ENCODE results near the gene DCUN1D3.

DCUN1D3 gene

DNA sequence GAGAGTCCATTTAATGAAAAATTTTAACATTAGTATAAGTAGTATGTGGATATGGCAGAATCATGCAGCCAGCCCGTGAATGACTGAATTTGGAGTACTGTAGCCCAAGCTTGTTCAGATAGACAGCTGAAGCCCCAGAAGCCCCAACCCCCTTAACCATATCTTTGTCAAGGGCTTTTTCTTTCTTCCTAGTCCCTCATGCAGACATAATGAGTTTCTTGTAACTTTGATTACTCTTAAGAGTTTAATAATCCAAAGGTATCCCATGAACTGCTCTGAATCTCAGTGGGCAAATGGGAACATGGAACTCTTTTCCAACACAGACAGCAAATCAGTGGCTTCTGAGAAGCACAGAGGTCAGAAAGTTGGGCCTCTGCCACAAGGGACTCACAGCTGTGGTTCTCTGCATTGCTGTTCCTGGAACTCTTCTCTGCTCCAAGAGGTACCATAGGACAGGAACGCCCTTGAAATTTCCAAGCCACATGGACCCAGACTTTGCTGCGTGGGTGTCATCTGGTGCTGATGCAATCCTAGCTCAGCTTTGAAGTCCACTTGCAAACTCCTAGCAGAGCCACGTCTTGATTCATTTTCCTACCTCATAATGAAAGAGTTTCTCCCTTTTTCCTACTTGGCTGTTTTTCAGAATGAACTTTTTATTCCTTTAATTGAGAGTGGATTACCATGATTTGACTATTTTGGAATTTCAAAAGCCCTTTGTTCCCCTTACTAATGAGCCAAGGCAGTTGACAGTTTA is 18.5 kb upstream of the DCUN1D3 start:
- Histone ChIP-seq H3K36me3 (ENCODE audit: control insufficient read depth, insufficient read depth, low read length) (peaks cover 19% of the 10 kb centered on the region), H3K4me1 (ENCODE audit: control insufficient read depth, insufficient read depth, low read length, poor library complexity, severe bottlenecking) (no peaks in the 10 kb centered on the region), H3K9me3 (ENCODE audit: control insufficient read depth, low read length) (no peaks in the 10 kb centered on the region), H3K4me3 (ENCODE audit: extremely low read depth, insufficient read depth, low read length, poor library complexity, severe bottlenecking) (no peak overlapping the region), H3K27ac (ENCODE audit: low read depth, low read length, severe bottlenecking) (no peak overlapping the region)
- WGBS, 2 experiments (ENCODE audit: insufficient coverage in 2 of 2), result 83 to 94% methylated on average over 2 of the region's 4 CpGs

DNA sequence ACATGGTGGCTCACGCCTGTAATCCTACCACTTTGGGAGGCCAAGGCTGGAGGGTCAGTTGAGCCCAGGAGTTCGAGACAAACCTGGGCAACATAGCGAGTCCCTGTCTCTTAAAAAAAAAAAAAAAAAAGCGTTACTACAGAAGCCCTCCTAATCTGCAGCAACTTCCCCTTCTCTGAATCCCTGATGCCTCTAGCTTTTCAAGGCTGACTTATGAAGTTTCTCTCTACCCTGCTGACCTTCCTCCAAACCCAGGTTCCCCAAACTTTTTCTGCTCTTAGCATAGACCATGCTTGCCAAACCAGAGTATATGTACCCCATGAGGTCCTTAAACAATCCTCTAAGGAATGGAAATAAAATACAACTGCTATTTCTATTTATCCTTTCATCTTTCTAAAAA is 16.8 kb upstream of the DCUN1D3 start:
- Histone ChIP-seq H3K4me1 (ENCODE audit: control insufficient read depth, insufficient read depth, low read length, poor library complexity, severe bottlenecking) (peaks cover 4% of the 10 kb centered on the region), H3K4me3 (ENCODE audit: extremely low read depth, insufficient read depth, low read length, poor library complexity, severe bottlenecking) (no peak overlapping the region), H3K27ac (ENCODE audit: low read depth, low read length, severe bottlenecking) (no peak overlapping the region), H3K36me3 (ENCODE audit: control insufficient read depth, insufficient read depth, low read length) (peaks cover 19% of the 10 kb centered on the region), H3K9me3 (ENCODE audit: control insufficient read depth, low read length) (no peaks in the 10 kb centered on the region)
- WGBS, 2 experiments (ENCODE audit: insufficient coverage in 2 of 2), result 76 to 95% methylated on average over 2 to 3 of the region's 4 CpGs

DNA sequence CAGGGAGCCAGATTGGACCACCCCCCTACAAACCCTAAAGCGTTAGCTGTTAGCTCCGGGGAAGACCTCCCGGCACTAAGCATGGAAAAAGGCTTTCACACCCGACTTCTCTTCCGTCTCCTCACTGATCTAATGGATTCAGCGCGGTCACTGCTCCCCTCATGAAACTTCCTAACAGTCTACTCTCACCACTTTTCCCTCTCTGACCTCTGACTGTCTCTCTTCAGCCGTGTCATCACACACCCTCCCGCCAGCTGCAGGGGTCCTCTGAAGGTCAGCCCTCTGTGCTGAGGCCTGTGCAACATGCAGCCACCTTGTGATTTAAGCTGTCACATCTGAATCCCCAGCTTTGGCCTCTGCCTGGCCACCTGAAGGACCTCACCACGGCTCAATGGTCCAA is 16.1 kb upstream of the DCUN1D3 start:
- WGBS, 2 experiments (ENCODE audit: insufficient coverage in 2 of 2), result 93 to 97% methylated on average over 10 of the region's 10 CpGs
- Histone ChIP-seq H3K27ac (ENCODE audit: low read depth, low read length, severe bottlenecking) (no peak overlapping the region), H3K4me1 (ENCODE audit: control insufficient read depth, insufficient read depth, low read length, poor library complexity, severe bottlenecking) (peaks cover 9% of the 10 kb centered on the region), H3K9me3 (ENCODE audit: control insufficient read depth, low read length) (no peaks in the 10 kb centered on the region), H3K36me3 (ENCODE audit: control insufficient read depth, insufficient read depth, low read length) (peaks cover 19% of the 10 kb centered on the region), H3K4me3 (ENCODE audit: extremely low read depth, insufficient read depth, low read length, poor library complexity, severe bottlenecking) (no peak overlapping the region)

DNA sequence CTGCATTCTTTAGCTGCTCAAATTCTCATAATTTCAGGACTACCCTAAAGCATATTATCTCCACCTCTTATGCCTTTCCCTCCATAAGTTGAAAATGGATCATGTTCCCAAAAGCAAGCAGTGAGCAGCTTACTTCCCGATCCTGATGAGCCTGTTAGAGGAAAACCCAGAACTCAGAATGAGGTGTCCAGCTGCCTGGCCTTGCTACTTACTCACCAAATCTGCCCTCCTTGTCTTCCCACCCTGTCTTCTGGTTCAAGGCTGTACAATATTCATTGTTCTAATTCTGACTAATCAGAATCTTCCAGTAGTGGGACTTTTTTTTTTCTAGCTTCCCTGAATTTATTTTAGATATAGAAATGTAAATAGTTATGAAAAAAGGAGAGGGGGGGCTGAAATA is 11.2 kb upstream of the DCUN1D3 start:
- H3K27ac ChIP-seq (ENCODE audit: low read depth, low read length, severe bottlenecking), result peak overlapping the region; percentile 64

DNA sequence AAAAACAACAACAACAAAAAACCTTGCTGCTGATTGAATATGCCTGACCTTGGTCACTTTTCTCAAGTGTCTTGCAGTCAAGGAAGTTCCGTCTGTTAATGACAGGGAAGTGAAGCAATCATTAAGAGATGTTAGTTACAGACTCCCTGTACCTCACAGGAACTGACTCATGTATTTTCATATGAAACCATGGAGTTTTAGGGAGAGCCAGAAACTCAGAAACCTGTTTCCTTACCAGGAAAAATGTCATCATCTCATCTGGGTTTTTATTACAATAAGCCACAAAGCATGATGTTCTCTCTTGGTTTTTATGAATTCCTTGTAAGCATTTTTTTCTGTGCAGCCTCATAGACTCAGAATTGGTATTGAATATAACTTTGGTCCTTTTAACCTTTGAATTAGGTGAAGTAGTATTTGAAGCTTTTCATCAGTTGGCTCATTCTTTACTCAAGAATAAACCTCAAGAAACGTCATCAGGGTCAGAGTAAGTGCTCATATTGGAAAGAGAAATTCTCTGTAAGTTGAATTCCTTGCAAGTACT is 10.7 kb upstream of the DCUN1D3 start:
- 80% methylated on average over 2 of the region's 2 CpGs; no CpG with 5 or more reads in 1 of the 2 experiments for WGBS, 2 experiments (ENCODE audit: insufficient coverage in 2 of 2)

More for the DNA sequence above, 11.2 kb upstream of the DCUN1D3 start:
- peaks cover 8% of the 10 kb centered on the region for H3K36me3 ChIP-seq (ENCODE audit: control insufficient read depth, insufficient read depth, low read length)
- peaks cover 21% of the 10 kb centered on the region for H3K4me1 ChIP-seq (ENCODE audit: control insufficient read depth, insufficient read depth, low read length, poor library complexity, severe bottlenecking)
- no peak overlapping the region for H3K4me3 ChIP-seq (ENCODE audit: extremely low read depth, insufficient read depth, low read length, poor library complexity, severe bottlenecking)
- no peaks in the 10 kb centered on the region for H3K9me3 ChIP-seq (ENCODE audit: control insufficient read depth, low read length)
- WGBS, 2 experiments (ENCODE audit: insufficient coverage in 2 of 2), result 89 to 100% methylated on average over 1 of the region's 1 CpG

GRCh38 chr16:20906341-20907255 is 6.4 kb upstream of the DCUN1D3 start:
- peak overlapping the region; percentile 75 for H3K27ac ChIP-seq (ENCODE audit: low read depth, low read length, severe bottlenecking)
- WGBS, 2 experiments (ENCODE audit: insufficient coverage in 2 of 2), result 100% methylated on average over 1 to 3 of the region's 4 CpGs
- no peak overlapping the region for H3K4me3 ChIP-seq (ENCODE audit: extremely low read depth, insufficient read depth, low read length, poor library complexity, severe bottlenecking)
- peaks cover 12% of the 10 kb centered on the region for H3K36me3 ChIP-seq (ENCODE audit: control insufficient read depth, insufficient read depth, low read length)
- H3K9me3 ChIP-seq (ENCODE audit: control insufficient read depth, low read length), result no peaks in the 10 kb centered on the region
- H3K4me1 ChIP-seq (ENCODE audit: control insufficient read depth, insufficient read depth, low read length, poor library complexity, severe bottlenecking), result peaks cover 46% of the 10 kb centered on the region

More for the DNA sequence above, 10.7 kb upstream of the DCUN1D3 start:
- H3K4me1 ChIP-seq (ENCODE audit: control insufficient read depth, insufficient read depth, low read length, poor library complexity, severe bottlenecking), result peaks cover 26% of the 10 kb centered on the region
- H3K9me3 ChIP-seq (ENCODE audit: control insufficient read depth, low read length), result no peaks in the 10 kb centered on the region
- peak overlapping the region; percentile 64 for H3K27ac ChIP-seq (ENCODE audit: low read depth, low read length, severe bottlenecking)
- peaks cover 5% of the 10 kb centered on the region for H3K36me3 ChIP-seq (ENCODE audit: control insufficient read depth, insufficient read depth, low read length)
- no peak overlapping the region for H3K4me3 ChIP-seq (ENCODE audit: extremely low read depth, insufficient read depth, low read length, poor library complexity, severe bottlenecking)

DNA sequence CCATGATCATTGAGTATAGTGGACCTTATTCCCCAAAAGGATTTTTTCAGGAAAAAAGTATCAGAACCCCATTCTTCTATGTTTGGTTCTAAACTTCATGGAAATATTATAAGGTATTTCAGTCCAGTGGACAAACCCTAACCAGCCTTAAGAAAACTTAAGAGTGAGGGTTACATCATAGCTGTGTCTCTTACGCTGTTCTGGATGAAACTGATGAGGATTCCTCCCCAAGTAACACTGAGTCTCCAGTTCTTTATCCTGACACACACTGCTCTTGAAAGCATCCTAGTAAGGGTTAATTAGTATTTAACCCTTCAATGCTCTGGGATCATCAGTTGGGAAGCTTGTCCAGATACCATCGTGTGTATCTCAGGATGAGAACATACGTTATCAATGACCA is 5.4 kb upstream of the DCUN1D3 start:
- Histone ChIP-seq H3K4me3 (ENCODE audit: extremely low read depth, insufficient read depth, low read length, poor library complexity, severe bottlenecking) (no peak overlapping the region), H3K4me1 (ENCODE audit: control insufficient read depth, insufficient read depth, low read length, poor library complexity, severe bottlenecking) (peaks cover 40% of the 10 kb centered on the region), H3K27ac (ENCODE audit: low read depth, low read length, severe bottlenecking) (no peak overlapping the region), H3K9me3 (ENCODE audit: control insufficient read depth, low read length) (no peaks in the 10 kb centered on the region), H3K36me3 (ENCODE audit: control insufficient read depth, insufficient read depth, low read length) (peaks cover 12% of the 10 kb centered on the region)
- WGBS, 2 experiments (ENCODE audit: insufficient coverage in 2 of 2), result 100% methylated on average over 2 of the region's 3 CpGs; no CpG with 5 or more reads in 1 of the 2 experiments

GRCh38 chr16:20904507-20905081 is 4.4 kb upstream of the DCUN1D3 start:
- no peak overlapping the region for H3K27ac ChIP-seq (ENCODE audit: low read depth, low read length, severe bottlenecking)

DNA sequence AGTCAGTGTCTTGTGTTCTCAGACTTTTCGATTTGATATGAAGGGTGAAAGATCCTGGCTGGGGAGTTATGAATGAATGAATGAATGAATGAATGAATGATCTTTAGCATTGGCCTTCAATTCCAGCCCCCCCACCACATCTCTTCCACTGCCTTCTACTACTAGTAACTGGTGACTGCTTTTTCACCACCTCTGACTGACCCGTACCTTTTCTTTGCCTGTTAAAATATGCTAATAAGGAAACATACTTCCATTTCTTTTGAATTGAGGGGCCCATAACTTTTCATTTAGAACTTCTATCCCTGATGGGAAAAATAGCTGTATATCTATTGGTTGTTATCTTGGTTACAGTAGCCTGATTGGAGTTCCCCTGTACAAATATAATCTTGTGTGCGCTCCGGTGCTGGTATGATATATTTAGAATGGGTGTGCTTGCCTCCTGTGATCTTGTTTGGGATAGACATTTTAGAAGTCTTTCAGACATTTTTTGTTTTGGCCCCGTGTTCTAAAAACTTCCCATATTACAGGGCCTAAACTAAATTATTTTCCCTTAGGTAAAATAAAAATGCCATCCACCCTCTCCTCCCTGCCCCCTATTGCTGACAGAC is 3.8 kb upstream of the DCUN1D3 start:
- WGBS, 2 experiments (ENCODE audit: insufficient coverage in 2 of 2), result no CpG with 5 or more reads among the region's 5 CpGs
- H3K4me1 ChIP-seq (ENCODE audit: control insufficient read depth, insufficient read depth, low read length, poor library complexity, severe bottlenecking), result peaks cover 40% of the 10 kb centered on the region
- no peaks in the 10 kb centered on the region for H3K9me3 ChIP-seq (ENCODE audit: control insufficient read depth, low read length)
- H3K36me3 ChIP-seq (ENCODE audit: control insufficient read depth, insufficient read depth, low read length), result peaks cover 12% of the 10 kb centered on the region
- H3K4me3 ChIP-seq (ENCODE audit: extremely low read depth, insufficient read depth, low read length, poor library complexity, severe bottlenecking), result no peak overlapping the region
- no peak overlapping the region for H3K27ac ChIP-seq (ENCODE audit: low read depth, low read length, severe bottlenecking)

More at GRCh38 chr16:20904507-20905081, 4.4 kb upstream of the DCUN1D3 start:
- Histone ChIP-seq H3K36me3 (ENCODE audit: control insufficient read depth, insufficient read depth, low read length) (peaks cover 12% of the 10 kb centered on the region), H3K4me1 (ENCODE audit: control insufficient read depth, insufficient read depth, low read length, poor library complexity, severe bottlenecking) (peaks cover 40% of the 10 kb centered on the region), H3K9me3 (ENCODE audit: control insufficient read depth, low read length) (no peaks in the 10 kb centered on the region), H3K4me3 (ENCODE audit: extremely low read depth, insufficient read depth, low read length, poor library complexity, severe bottlenecking) (no peak overlapping the region)
- WGBS, 2 experiments (ENCODE audit: insufficient coverage in 2 of 2), result no CpG with 5 or more reads among the region's 3 CpGs
